ENCODE measurements around the gene ERMARD.

The ERMARD gene

DNA sequence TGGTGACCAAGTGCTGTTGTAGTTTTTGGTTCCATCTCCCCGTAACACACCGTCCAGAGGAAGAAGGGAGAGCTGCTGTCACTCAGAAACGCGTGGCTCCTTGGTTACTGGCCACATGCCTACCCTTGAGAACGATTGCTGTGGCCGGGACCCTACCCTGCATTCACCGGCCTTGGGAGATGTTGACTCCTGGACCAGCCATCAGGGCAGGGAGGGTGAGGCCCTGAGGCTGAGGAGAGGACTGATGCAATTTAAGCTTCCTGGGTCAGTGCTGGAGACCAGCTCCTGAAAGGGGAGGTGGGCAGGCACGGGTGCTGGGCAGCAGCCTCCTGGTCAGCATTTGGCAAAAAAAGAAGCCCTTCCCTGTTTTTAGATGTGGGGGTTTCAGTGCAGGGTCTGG lies 31.5 kb downstream of the ERMARD start:
- TF ChIP-seq, protein P1, sequence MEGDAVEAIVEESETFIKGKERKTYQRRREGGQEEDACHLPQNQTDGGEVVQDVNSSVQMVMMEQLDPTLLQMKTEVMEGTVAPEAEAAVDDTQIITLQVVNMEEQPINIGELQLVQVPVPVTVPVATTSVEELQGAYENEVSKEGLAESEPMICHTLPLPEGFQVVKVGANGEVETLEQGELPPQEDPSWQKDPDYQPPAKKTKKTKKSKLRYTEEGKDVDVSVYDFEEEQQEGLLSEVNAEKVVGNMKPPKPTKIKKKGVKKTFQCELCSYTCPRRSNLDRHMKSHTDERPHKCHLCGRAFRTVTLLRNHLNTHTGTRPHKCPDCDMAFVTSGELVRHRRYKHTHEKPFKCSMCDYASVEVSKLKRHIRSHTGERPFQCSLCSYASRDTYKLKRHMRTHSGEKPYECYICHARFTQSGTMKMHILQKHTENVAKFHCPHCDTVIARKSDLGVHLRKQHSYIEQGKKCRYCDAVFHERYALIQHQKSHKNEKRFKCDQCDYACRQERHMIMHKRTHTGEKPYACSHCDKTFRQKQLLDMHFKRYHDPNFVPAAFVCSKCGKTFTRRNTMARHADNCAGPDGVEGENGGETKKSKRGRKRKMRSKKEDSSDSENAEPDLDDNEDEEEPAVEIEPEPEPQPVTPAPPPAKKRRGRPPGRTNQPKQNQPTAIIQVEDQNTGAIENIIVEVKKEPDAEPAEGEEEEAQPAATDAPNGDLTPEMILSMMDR (IDR thresholded peaks at IDR 0.05; ENCODE audit: insufficient read depth, low read depth, low read length, missing control alignments) = no peak
- no peak overlapping the region for H3K4me3 ChIP-seq (ENCODE audit: low read depth, low read length)
- DNase-seq (ENCODE audit: low read depth) = no peak

DNA sequence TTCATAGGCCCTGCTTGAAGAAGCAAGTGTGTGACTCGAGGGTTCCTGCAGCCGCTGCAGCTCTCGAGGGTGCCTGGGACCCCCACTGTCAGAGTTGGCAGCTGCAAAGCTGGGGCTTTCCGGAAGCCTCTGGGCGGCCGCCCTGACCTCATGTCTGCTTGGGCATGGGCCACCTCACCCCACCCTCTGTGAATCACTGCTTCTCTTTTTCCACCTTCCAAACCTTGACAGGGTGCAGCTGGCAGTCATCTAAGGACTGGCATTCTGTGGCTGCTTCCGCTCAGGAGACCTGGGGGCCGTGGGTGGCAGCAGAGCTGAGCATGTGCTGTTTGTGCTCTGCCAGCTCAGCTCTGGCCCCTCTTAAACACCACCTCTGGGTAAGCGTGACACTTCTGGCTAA lies 32.0 kb downstream of the ERMARD start:
- H3K4me3 ChIP-seq (ENCODE audit: low read depth, low read length) = no peak overlapping the region
- TF ChIP-seq, protein P1 (IDR thresholded peaks at IDR 0.05; ENCODE audit: insufficient read depth, low read depth, low read length, missing control alignments) = no peak
- no peak for DNase-seq (ENCODE audit: low read depth)

DNA sequence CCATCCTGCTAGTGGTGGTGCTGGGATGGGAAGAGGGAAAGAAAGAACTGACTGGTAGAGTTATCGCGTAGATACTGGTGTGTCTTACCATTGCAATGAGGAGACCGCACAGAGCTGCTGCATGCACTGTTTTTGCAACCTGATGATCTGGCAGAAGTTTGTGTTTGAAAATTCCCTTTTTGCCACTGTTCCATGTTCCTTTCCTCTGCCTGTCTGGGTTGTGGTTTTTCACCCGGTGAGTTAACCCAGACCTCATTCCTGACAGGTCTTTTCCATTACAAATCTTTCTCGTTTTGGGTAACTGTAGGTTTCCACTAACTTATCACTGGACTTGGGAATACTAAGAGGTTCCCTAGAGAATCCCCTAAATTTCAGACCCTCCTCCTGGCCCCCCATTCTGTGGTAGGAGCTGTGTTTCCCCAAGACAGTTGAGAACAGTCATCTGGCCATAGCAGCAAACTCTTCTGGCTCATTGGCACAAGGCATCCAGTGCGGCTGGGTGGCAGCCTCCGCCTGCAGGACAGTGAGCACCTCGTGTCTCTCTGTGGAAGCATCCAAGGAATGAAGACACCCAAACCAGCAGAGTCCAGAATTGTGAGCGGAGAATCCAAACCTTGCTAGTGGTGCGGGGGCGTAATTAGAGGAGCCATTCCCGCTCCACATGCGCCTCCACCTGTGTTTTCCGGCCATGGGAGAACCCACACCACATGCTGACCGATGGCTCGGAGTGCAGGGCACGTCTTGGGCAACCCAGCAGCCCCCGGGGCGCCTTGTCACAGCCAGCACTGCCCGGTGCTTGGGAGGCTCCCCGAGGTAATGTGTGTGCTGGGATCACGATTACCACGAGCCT lies 32.8 kb downstream of the ERMARD start:
- no peak for DNase-seq (ENCODE audit: low read depth)
- H3K4me3 ChIP-seq (ENCODE audit: low read depth, low read length) = no peak overlapping the region
- TF ChIP-seq, protein P1 (IDR thresholded peaks at IDR 0.05; ENCODE audit: insufficient read depth, low read depth, low read length, missing control alignments) = no peak

DNA sequence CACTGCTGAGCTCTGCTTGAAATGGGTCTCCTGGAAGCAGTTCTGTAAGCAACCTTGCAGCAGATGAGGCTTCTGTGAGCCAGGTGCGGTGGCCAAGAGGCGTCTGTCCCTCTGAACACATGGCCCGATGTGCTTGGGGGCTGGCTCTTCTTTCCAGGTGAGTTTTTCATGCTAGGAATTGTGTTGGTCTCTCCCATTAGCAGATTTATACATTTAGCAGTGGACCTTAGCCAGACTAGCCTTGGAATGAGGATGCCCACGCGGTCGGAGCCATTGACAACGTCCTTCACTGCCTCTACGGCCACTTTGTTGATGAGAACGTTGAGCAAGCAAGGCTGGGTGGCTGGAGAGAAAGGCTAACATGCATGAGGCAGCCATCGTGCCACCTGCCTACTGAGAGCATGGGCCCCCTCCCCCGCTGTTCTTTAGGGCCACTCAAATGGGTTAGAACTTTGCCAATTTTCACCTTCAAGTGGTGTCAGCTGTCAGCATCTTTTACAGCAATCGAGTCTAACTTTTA lies 33.5 kb downstream of the ERMARD start:
- DNase-seq (ENCODE audit: low read depth) = no peak
- TF ChIP-seq, protein P1 (IDR thresholded peaks at IDR 0.05; ENCODE audit: insufficient read depth, low read depth, low read length, missing control alignments) = no peak

DNA sequence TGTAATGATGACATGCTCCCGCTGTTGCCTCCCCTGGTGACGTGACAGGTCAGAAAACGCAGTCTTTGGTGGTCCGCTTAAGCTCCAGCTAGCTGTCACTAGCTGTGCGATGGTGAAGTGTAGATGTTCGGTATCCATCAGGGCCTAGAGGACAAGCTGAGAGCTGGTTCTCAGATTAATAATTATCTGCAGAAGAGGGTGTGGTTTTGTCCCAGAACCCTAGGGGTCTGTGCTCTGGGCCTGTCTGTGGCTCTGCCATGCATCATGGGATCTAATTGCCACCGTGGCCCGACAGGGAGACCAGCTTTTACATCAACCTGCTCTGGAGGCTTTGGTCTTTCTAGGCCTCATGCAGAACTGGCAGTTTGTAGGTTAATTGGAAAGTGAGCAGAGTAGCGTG lies 34.1 kb downstream of the ERMARD start:
- TF ChIP-seq, protein P1 (IDR thresholded peaks at IDR 0.05; ENCODE audit: insufficient read depth, low read depth, low read length, missing control alignments) = no peak
- DNase-seq (ENCODE audit: low read depth) = no peak
- H3K4me3 ChIP-seq (ENCODE audit: low read depth, low read length) = no peak overlapping the region

More for the DNA sequence above, 33.5 kb downstream of the ERMARD start:
- H3K4me3 ChIP-seq (ENCODE audit: low read depth, low read length) = no peak overlapping the region

DNA sequence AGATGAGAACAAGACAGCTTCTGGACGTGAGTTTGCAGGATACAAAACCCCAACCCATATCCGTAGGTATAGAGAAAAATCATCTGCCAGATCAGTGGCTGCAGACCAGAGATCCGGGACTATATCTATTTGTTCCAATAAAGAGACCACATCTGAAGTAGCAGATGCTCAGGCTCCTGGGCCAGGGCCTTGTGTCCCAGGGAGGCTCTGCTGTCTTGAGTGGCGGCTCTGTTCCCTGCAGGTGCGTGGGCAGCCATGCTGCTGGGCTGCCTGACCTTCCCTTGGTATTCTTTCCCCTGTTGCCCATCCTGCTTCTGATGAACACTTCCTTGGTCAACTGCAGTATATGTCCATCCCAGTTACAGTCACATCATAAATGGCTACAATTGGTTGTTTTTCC lies 34.9 kb downstream of the ERMARD start:
- TF ChIP-seq, protein P1 (IDR thresholded peaks at IDR 0.05; ENCODE audit: insufficient read depth, low read depth, low read length, missing control alignments) = no peak
- no peak for DNase-seq (ENCODE audit: low read depth)
- no peak overlapping the region for H3K4me3 ChIP-seq (ENCODE audit: low read depth, low read length)
